IMR-90 (cell line): ENCODE data around the gene MAPRE2. TPM values are rescaled to one million over a fixed set of nuclear protein-coding genes. Genes with fewer than 3 reads are reported as not detected.

Source experiments
- ATAC-seq: fragments of 200-7000 bp; cut with Tn5 transposase; 2 replicates; pipeline ENCODE4 v1.9.1; 2020; ENCODE audit warnings: low read depth, mild to moderate bottlenecking, moderate library complexity
- BruUV-seq: library from RNA; stranded (reverse); fragments of 400-500 nt; replicated peaks from 2 replicates; lab custom pipeline; 2021; lab: Mats Ljungman, UMichigan
- CTCF ChIA-PET: fragments of 300-600 bp; formaldehyde crosslinking; extraction: SDS; loops from one replicate; lab custom pipeline; 2021; ENCODE audit warnings: antibody characterized with exemption; lab: Yijun Ruan, JAX
- POLR2A ChIA-PET: fragments of 300-600 bp; sonication (Branson Sonifier 250); formaldehyde crosslinking; loops from one replicate; lab custom pipeline; 2022; ENCODE audit warnings: antibody characterized with exemption; ENCODE audit not compliant: unreplicated experiment; lab: Charles Lee
- DNase-seq: peaks from one replicate; pipeline ENCODE4 v3.0.0; 2013
- H2AFZ ChIP-seq: replicated peaks from 2 replicates; pipeline ENCODE3; 2013; ENCODE audit warnings: low read length, mild to moderate bottlenecking; ENCODE audit not compliant: poor library complexity
- H2AK5ac ChIP-seq: 2 replicates; pipeline ENCODE4 v1.6.1; 2013; ENCODE audit warnings: low read depth, low read length, inconsistent platforms
- H2AK9ac ChIP-seq: replicated peaks from 2 replicates; pipeline ENCODE3; 2013; ENCODE audit warnings: mild to moderate bottlenecking, low read depth, low read length, moderate library complexity; ENCODE audit not compliant: poor library complexity
- H2BK120ac ChIP-seq: 2 replicates; pipeline ENCODE4 v1.6.1; 2013; ENCODE audit warnings: low read depth, low read length, inconsistent platforms
- H2BK15ac ChIP-seq: 3 replicates; pipeline ENCODE4 v1.6.1; 2013; ENCODE audit warnings: low read depth, low read length, inconsistent platforms
- H2BK20ac ChIP-seq: 2 replicates; pipeline ENCODE4 v1.6.1; 2013; ENCODE audit warnings: low read depth, mild to moderate bottlenecking, inconsistent platforms, low read length, moderate library complexity
- H2BK5ac ChIP-seq: 2 replicates; pipeline ENCODE4 v1.6.1; 2013; ENCODE audit warnings: mild to moderate bottlenecking, low read depth, low read length, inconsistent platforms; ENCODE audit not compliant: poor library complexity, severe bottlenecking
- H3K14ac ChIP-seq: replicated peaks from 2 replicates; pipeline ENCODE4 v1.6.1; 2013; ENCODE audit warnings: low read depth, low read length, inconsistent platforms
- H3K18ac ChIP-seq: 2 replicates; pipeline ENCODE4 v1.6.1; 2013; ENCODE audit warnings: low read depth, low read length, control low read depth
- H3K23ac ChIP-seq: 2 replicates; pipeline ENCODE4 v1.6.1; 2013; ENCODE audit warnings: low read depth, low read length, inconsistent platforms
- H3K27ac ChIP-seq: 2 replicates; pipeline ENCODE4 v1.5.1; 2013; ENCODE audit warnings: mild to moderate bottlenecking, control low read depth, low read length; ENCODE audit not compliant: insufficient read depth
- H3K27me3 ChIP-seq: 2 replicates; pipeline ENCODE4 v1.6.1; 2013; ENCODE audit warnings: low read length; ENCODE audit not compliant: control insufficient read depth, insufficient read depth
- H3K36me3 ChIP-seq: 2 replicates; pipeline ENCODE4 v1.6.1; 2013; ENCODE audit warnings: low read length, mixed read lengths; ENCODE audit not compliant: control insufficient read depth, insufficient read depth
- H3K4ac ChIP-seq: 2 replicates; pipeline ENCODE4 v1.6.1; 2013; ENCODE audit warnings: low read depth, low read length, inconsistent platforms
- H3K4me1 ChIP-seq: 2 replicates; pipeline ENCODE4 v1.6.1; 2013; ENCODE audit warnings: low read length, mixed read lengths; ENCODE audit not compliant: control insufficient read depth, insufficient read depth
- H3K4me2 ChIP-seq: 2 replicates; pipeline ENCODE4 v1.6.1; 2013; ENCODE audit warnings: low read depth, mild to moderate bottlenecking, control low read depth, low read length, moderate library complexity
- H3K4me3 ChIP-seq: 2 replicates; pipeline ENCODE4 v1.5.1; 2013; ENCODE audit warnings: low read depth, mild to moderate bottlenecking, control low read depth, low read length, moderate library complexity; ENCODE audit not compliant: insufficient read depth
- H3K56ac ChIP-seq: 2 replicates; pipeline ENCODE4 v1.6.1; 2013; ENCODE audit warnings: low read length, inconsistent platforms; ENCODE audit not compliant: insufficient read depth; ENCODE audit errors: extremely low read depth
- H3K79me1 ChIP-seq, 2 experiments: 2 replicates each; pipeline ENCODE4 v1.6.1; 2013; ENCODE audit warnings: low read length in 2 of 2, inconsistent platforms in 1 of 2, low read depth in 1 of 2
- H3K9ac ChIP-seq: 2 replicates; pipeline ENCODE4 v1.6.1; 2013; ENCODE audit warnings: low read depth, low read length, control low read depth
- H3K9me1 ChIP-seq: 2 replicates; pipeline ENCODE4 v1.6.1; 2013; ENCODE audit warnings: low read length, inconsistent platforms; ENCODE audit not compliant: insufficient read depth
- H3K9me3 ChIP-seq: 2 replicates; pipeline ENCODE4 v1.6.1; 2013; ENCODE audit warnings: low read length; ENCODE audit not compliant: control insufficient read depth, insufficient read depth
- H4K20me1 ChIP-seq: 2 replicates; pipeline ENCODE4 v1.6.1; 2013; ENCODE audit warnings: low read length, inconsistent platforms; ENCODE audit not compliant: insufficient read depth
- H4K5ac ChIP-seq: 2 replicates; pipeline ENCODE4 v1.6.1; 2013; ENCODE audit warnings: mild to moderate bottlenecking, low read depth, low read length, control low read depth
- H4K8ac ChIP-seq, 2 experiments: 2 replicates each; pipeline ENCODE4 v1.6.1; 2013; ENCODE audit warnings: low read depth in 2 of 2, low read length in 2 of 2, control low read depth in 1 of 2, inconsistent platforms in 1 of 2
- H4K91ac ChIP-seq: 2 replicates; pipeline ENCODE4 v1.6.1; 2013; ENCODE audit warnings: low read depth, low read length, inconsistent platforms; ENCODE audit not compliant: insufficient read depth
- BHLHE40 ChIP-seq: fragments of 150-350 bp; IDR thresholded peaks from 2 replicates; pipeline ENCODE4 v1.6.1; 2016; ENCODE audit warnings: mild to moderate bottlenecking, low read depth, low read length
- CEBPB ChIP-seq: IDR thresholded peaks from 2 replicates; pipeline ENCODE4 v1.6.1; 2012; ENCODE audit warnings: low read depth, low read length, improper control_type of control experiment
- CHD1 ChIP-seq: IDR thresholded peaks from 2 replicates; pipeline ENCODE4 v1.6.1; 2012; ENCODE audit warnings: low read depth, low read length, improper control_type of control experiment
- CTCF ChIP-seq: conservative IDR thresholded peaks from 2 replicates; pipeline ENCODE4 v1.5.1; 2012; ENCODE audit warnings: mild to moderate bottlenecking, low read depth, low read length, improper control_type of control experiment
- ELK1 ChIP-seq: fragments of 150-350 bp; IDR thresholded peaks from 2 replicates; pipeline ENCODE4 v1.6.1; 2016; ENCODE audit warnings: low read depth, mild to moderate bottlenecking, low read length, moderate library complexity, borderline replicate concordance
- FOS ChIP-seq: fragments of 150-350 bp; IDR thresholded peaks from 2 replicates; pipeline ENCODE4 v1.6.1; 2016; ENCODE audit warnings: low read depth, low read length
- MAFK ChIP-seq: IDR thresholded peaks from 2 replicates; pipeline ENCODE4 v1.6.1; 2012; ENCODE audit warnings: low read depth, low read length, improper control_type of control experiment
- MAZ ChIP-seq: IDR thresholded peaks from 2 replicates; pipeline ENCODE4 v1.6.1; 2012; ENCODE audit warnings: low read depth, mild to moderate bottlenecking, low read length, improper control_type of control experiment, moderate library complexity, borderline replicate concordance
- MXI1 ChIP-seq: IDR thresholded peaks from 2 replicates; pipeline ENCODE4 v1.6.1; 2012; ENCODE audit warnings: low read depth, mild to moderate bottlenecking, low read length, moderate library complexity, borderline replicate concordance
- NFE2L2 ChIP-seq: fragments of 150-350 bp; IDR thresholded peaks from 2 replicates; pipeline ENCODE4 v1.6.1; 2016; ENCODE audit warnings: low read depth, mild to moderate bottlenecking, low read length
- POLR2A ChIP-seq: IDR thresholded peaks from 2 replicates; pipeline ENCODE4 v1.6.1; 2012; ENCODE audit warnings: mild to moderate bottlenecking, low read depth, low read length
- RAD21 ChIP-seq: IDR thresholded peaks from 2 replicates; pipeline ENCODE4 v1.6.1; 2012; ENCODE audit warnings: low read length, improper control_type of control experiment
- RCOR1 ChIP-seq: IDR thresholded peaks from 2 replicates; pipeline ENCODE4 v1.6.1; 2012; ENCODE audit warnings: mild to moderate bottlenecking, low read length, improper control_type of control experiment; ENCODE audit not compliant: insufficient replicate concordance
- RFX5 ChIP-seq: IDR thresholded peaks from 2 replicates; pipeline ENCODE4 v1.8.0; 2012; ENCODE audit warnings: low read depth, mild to moderate bottlenecking, low read length, moderate library complexity
- SMC3 ChIP-seq: fragments of 150-350 bp; IDR thresholded peaks from 2 replicates; pipeline ENCODE4 v1.6.1; 2016; ENCODE audit warnings: low read depth, mild to moderate bottlenecking, antibody characterized with exemption, low read length, moderate library complexity
- USF2 ChIP-seq: fragments of 150-350 bp; IDR thresholded peaks from 2 replicates; pipeline ENCODE4 v1.6.1; 2017; ENCODE audit warnings: mild to moderate bottlenecking, antibody characterized with exemption, low read length, low read depth
- WGBS, 2 experiments: methylation state at CpG; one replicate each; pipeline versions ENCODE4 v1.1.5 to v1.1.7; 2013; ENCODE audit warnings: missing lambda C conversion rate in 2 of 2; ENCODE audit not compliant: insufficient read length in 1 of 2; ENCODE audit errors: extremely low coverage in 2 of 2; 5-methylcytosine and 5-hydroxymethylcytosine counted together
- dilution Hi-C: fragments of 300-500 bp; cut with HindIII; formaldehyde crosslinking; loops from one replicate; pipeline ENCODE4 v1.14.3; 2018; ENCODE audit warnings: low sequenced_read_pairs; ENCODE audit not compliant: unreplicated experiment
- in situ Hi-C: fragments of 300-500 bp; cut with MboI; formaldehyde crosslinking; loops from 3 replicates; pipeline ENCODE4 v1.14.3; 2019; ENCODE audit warnings: low sequenced_read_pairs, inconsistent platforms, mixed read lengths
- intact Hi-C: fragments of 100-400 bp; cut with micrococcal nuclease; formaldehyde crosslinking; loops from 2 replicates; pipeline ENCODE4 v1.10.0; 2022
- polyA plus RNA-seq, 3 experiments: library from polyadenylated mRNA; depleted of rRNA; stranded (reverse); fragments of >200 nt; gene quantifications; 2 replicates each; pipeline ENCODE4 v1.2.3, GENCODE V29; 2012; ENCODE audit warnings: low replicate concordance in 1 of 3
- total RNA-seq: library from RNA; depleted of rRNA; stranded (reverse); fragments of >200 nt; gene quantifications from 2 replicates; pipeline ENCODE4 v1.2.3, GENCODE V29; 2012

Gene MAPRE2
- total and polyA plus RNA-seq, 2 of the 4 experiments (the other 2 are of a cell fraction), result 19.6 to 23.8 TPM

GRCh38 chr18:35185771-35186170 lies 144.6 kb downstream of the MAPRE2 start:
- no peaks in the 10 kb centered on the region; the same call in 1 of the 2 replicates for H3K9me1 ChIP-seq
- H2BK120ac ChIP-seq, result no peak overlapping the region
- no peak overlapping the region for H3K9ac ChIP-seq
- H3K4ac ChIP-seq, result no peak overlapping the region
- no peaks in the 10 kb centered on the region for H3K79me1 ChIP-seq
- TF ChIP-seq RFX5, result no peak
- no peak for TF ChIP-seq ELK1
- no peak for TF ChIP-seq MAFK
- no peak for TF ChIP-seq MAZ
- no peak for TF ChIP-seq NFE2L2
- TF ChIP-seq RAD21, result no peak
- no peak for TF ChIP-seq CEBPB
- TF ChIP-seq RCOR1, result no peak
- TF ChIP-seq CTCF, result no peak
- TF ChIP-seq BHLHE40, result no peak
- no peak for TF ChIP-seq USF2
- no peak for TF ChIP-seq POLR2A
- TF ChIP-seq MXI1, result no peak
- TF ChIP-seq FOS, result no peak
- TF ChIP-seq CHD1, result no peak
- TF ChIP-seq SMC3, result no peak
- POLR2A ChIA-PET, result no interaction called here
- no peak overlapping the region for H2BK20ac ChIP-seq
- no peaks in the 10 kb centered on the region for H3K9me3 ChIP-seq
- no peak overlapping the region for H4K5ac ChIP-seq
- no peak for DNase-seq
- no peak overlapping the region for H2AK5ac ChIP-seq
- no peak overlapping the region for H2BK15ac ChIP-seq
- H3K14ac ChIP-seq, result no peak overlapping the region
- H2BK5ac ChIP-seq, result no peak overlapping the region
- H3K23ac ChIP-seq, result no peak overlapping the region
- no peak overlapping the region for H3K27ac ChIP-seq
- no peak for ATAC-seq
- H3K56ac ChIP-seq, result no peak overlapping the region
- H3K4me2 ChIP-seq, result no peak overlapping the region
- BruUV-seq, result no TSS peak
- WGBS, 2 experiments, result no CpG with 5 or more reads among the region's 2 CpGs
- no peak overlapping the region for H2AFZ ChIP-seq
- no peak overlapping the region for H3K18ac ChIP-seq
- H3K36me3 ChIP-seq, result no peaks in the 10 kb centered on the region
- dilution Hi-C loops, result no loop called here
- H3K27me3 ChIP-seq, result peaks cover 8% of the 10 kb centered on the region
- CTCF ChIA-PET, result interaction anchor here (1.3 kb wide), 1 partner anchor 16 kb away, joined by 5 read pairs; no protein-coding TSS in a partner anchor
- in situ Hi-C loops, result no loop called here
- no peak overlapping the region for H4K8ac ChIP-seq
- no peaks in the 10 kb centered on the region for H4K20me1 ChIP-seq
- intact Hi-C loops, result no loop called here
- H3K4me1 ChIP-seq, result no peaks in the 10 kb centered on the region
- no peak overlapping the region for H3K4me3 ChIP-seq
- H4K91ac ChIP-seq, result no peak overlapping the region
- H2AK9ac ChIP-seq, result no peak overlapping the region
